ENCODE data around the gene IL1F10.
A peak's percentile ranks its signal among the peaks of the same experiment; 100 is the strongest.
"Not testable (repeated sequence)": the region's sequence is repeated elsewhere in the genome, so short reads cannot be mapped to it uniquely, and the experiment has no call there.

Gene IL1F10

DNA sequence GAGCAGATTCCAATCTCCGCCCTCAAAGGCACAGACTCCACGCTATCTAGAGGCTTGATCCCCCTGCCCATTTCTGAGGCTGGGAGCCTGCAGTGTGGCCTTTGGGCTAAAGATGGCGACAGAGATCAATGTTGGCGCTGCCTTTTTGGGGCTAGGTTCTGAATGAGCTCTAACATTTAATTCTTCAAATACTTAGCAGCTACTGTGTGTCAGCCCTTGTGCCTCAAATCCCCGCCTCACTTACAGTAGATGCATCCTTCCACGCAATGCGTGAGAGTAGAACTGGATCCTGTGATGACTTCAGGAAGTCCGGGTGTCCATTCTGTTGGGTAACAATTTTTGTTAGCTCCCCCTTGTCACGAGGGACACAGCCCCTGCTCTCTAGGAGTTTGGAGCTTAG is 12.4 kb downstream of the IL1F10 start:
- no peak overlapping the region for H3K4me3 Mint-ChIP-seq
- peak; percentile 67 for DNase-seq
- CTCF ChIA-PET: interaction anchor here (0.7 to 13.2 kb wide), 38 partner anchors 9 to 310 kb away, joined by 3 to 226 read pairs (median 5); partner anchors contain the start of genes IL1F10, IL36B and PSD4
- peaks cover 40% of the 10 kb centered on the region for H3K27me3 Mint-ChIP-seq
- H3K36me3 Mint-ChIP-seq: no peaks in the 10 kb centered on the region
- H3K4me1 Mint-ChIP-seq: peaks cover 1% of the 10 kb centered on the region
- H3K9me3 Mint-ChIP-seq: no peaks in the 10 kb centered on the region
- no peak overlapping the region for H3K27ac Mint-ChIP-seq

GRCh38 chr2:113081488-113082210 is 13.9 kb downstream of the IL1F10 start:
- Mint-ChIP-seq H3K4me3 (no peak overlapping the region), H3K36me3 (no peaks in the 10 kb centered on the region), H3K9me3 (no peaks in the 10 kb centered on the region), H3K4me1 (no peaks in the 10 kb centered on the region), H3K27ac (no peak overlapping the region), H3K27me3 (peaks cover 43% of the 10 kb centered on the region)
- DNase-seq: no peak
- CTCF ChIA-PET: interaction anchor here (1.0 to 13.2 kb wide), 9 partner anchors 7 to 167 kb away, joined by 3 to 226 read pairs (median 12); no protein-coding TSS in a partner anchor

- no peak overlapping the region for H3K4me3 Mint-ChIP-seq
- no peaks in the 10 kb centered on the region for H3K9me3 Mint-ChIP-seq
- H3K4me1 Mint-ChIP-seq: no peaks in the 10 kb centered on the region
- no peaks in the 10 kb centered on the region for H3K36me3 Mint-ChIP-seq
- no peak for DNase-seq
- CTCF ChIA-PET: interaction anchor here (0.7 to 13.2 kb wide), 7 partner anchors 54 to 169 kb away, joined by 3 to 226 read pairs (median 4); no protein-coding TSS in a partner anchor
- no peak overlapping the region for H3K27ac Mint-ChIP-seq
- peaks cover 31% of the 10 kb centered on the region for H3K27me3 Mint-ChIP-seq
These were observed 15.5 kb downstream of the IL1F10 start for GRCh38 chr2:113083296-113083695.

- no peak for DNase-seq
- H3K9me3 Mint-ChIP-seq: no peaks in the 10 kb centered on the region
- peaks cover 31% of the 10 kb centered on the region for H3K27me3 Mint-ChIP-seq
- H3K4me3 Mint-ChIP-seq: no peak overlapping the region
- no peaks in the 10 kb centered on the region for H3K36me3 Mint-ChIP-seq
- H3K27ac Mint-ChIP-seq: no peak overlapping the region
- CTCF ChIA-PET: interaction anchor here (0.6 to 13.2 kb wide), 13 partner anchors 9 to 306 kb away, joined by 3 to 226 read pairs (median 4); no protein-coding TSS in a partner anchor
- H3K4me1 Mint-ChIP-seq: no peaks in the 10 kb centered on the region
These were observed 16.7 kb downstream of the IL1F10 start for GRCh38 chr2:113084249-113085000.

- H3K27me3 Mint-ChIP-seq: peaks cover 24% of the 10 kb centered on the region
- CTCF ChIA-PET: interaction anchor here (0.6 to 13.2 kb wide), 10 partner anchors 43 to 305 kb away, joined by 3 to 226 read pairs (median 3); no protein-coding TSS in a partner anchor
- no peak for DNase-seq
- no peak overlapping the region for H3K4me3 Mint-ChIP-seq
- no peaks in the 10 kb centered on the region for H3K4me1 Mint-ChIP-seq
- no peak overlapping the region for H3K27ac Mint-ChIP-seq
- no peaks in the 10 kb centered on the region for H3K9me3 Mint-ChIP-seq
- H3K36me3 Mint-ChIP-seq: no peaks in the 10 kb centered on the region
These were observed 17.8 kb downstream of the IL1F10 start for GRCh38 chr2:113085542-113085941.

DNA sequence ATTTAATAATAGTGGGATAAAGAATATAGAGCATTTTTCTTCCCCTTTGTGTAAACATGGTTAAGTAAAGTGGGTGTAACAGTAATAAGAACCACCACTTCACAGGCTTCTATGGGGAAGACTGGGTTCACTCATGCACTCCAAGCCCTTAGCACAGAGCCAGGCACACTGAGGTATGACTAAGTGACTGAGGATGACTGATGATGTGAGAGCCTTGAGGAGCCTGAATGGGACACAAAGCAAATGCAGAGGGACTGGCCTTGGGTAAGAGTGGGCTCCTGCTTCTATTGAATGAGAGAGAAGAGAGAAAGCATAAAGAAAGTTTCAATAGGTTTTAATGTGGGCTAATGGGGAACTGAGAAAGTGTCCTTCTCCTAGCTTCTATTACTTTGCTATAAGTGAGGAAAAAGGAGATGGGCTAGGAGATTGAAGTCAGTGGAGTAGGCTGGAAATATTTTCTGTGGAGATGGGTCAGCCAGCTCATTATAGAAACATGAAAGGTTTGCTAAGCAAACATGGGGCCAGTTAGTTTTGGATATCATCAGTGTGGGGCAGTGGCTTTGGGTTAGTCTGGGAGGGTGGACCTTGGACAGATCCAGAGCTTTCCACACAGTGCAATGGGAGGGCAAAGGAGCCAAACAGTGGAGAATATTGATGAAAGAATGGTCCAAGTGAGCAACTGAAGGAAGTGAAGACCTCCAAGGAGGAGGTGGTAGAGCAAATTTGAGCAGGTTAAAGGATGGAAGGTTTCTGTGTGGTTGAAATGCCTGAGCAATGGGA is 20.6 kb downstream of the IL1F10 start:
- CTCF ChIA-PET: interaction anchor here (0.9 to 3.5 kb wide), 4 partner anchors 8 to 160 kb away, joined by 3 to 12 read pairs (median 6); no protein-coding TSS in a partner anchor
- Mint-ChIP-seq H3K4me3 (no peak overlapping the region), H3K36me3 (no peaks in the 10 kb centered on the region), H3K9me3 (no peaks in the 10 kb centered on the region), H3K4me1 (no peaks in the 10 kb centered on the region), H3K27me3 (peaks cover 10% of the 10 kb centered on the region), H3K27ac (no peak overlapping the region)
- no peak for DNase-seq

DNA sequence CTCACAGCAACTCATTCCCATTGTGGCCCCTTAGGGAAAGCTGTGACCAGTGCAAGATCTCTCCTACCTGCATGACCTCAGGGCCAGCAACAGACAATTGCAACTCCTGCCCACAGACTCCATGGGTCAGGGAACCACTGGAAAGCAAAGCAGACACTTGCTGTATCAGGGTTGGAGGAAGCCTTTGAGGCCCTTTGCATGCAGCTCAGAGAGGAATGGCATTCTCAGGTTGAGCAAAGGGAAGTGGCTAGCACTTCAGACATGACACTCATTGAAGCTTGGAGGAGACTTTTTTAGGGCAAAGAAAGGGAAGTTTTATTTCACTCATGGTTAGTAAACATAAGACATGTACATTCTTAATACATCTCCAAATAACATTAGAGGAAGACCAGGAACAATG is 22.1 kb downstream of the IL1F10 start:
- no peak overlapping the region for H3K4me3 Mint-ChIP-seq
- no peaks in the 10 kb centered on the region for H3K9me3 Mint-ChIP-seq
- DNase-seq: no peak
- peaks cover 6% of the 10 kb centered on the region for H3K27me3 Mint-ChIP-seq
- CTCF ChIA-PET: interaction anchor here (1.1 to 3.5 kb wide), 6 partner anchors 8 to 108 kb away, joined by 3 to 12 read pairs (median 4); no protein-coding TSS in a partner anchor
- no peak overlapping the region for H3K27ac Mint-ChIP-seq
- H3K4me1 Mint-ChIP-seq: no peaks in the 10 kb centered on the region
- no peaks in the 10 kb centered on the region for H3K36me3 Mint-ChIP-seq

DNA sequence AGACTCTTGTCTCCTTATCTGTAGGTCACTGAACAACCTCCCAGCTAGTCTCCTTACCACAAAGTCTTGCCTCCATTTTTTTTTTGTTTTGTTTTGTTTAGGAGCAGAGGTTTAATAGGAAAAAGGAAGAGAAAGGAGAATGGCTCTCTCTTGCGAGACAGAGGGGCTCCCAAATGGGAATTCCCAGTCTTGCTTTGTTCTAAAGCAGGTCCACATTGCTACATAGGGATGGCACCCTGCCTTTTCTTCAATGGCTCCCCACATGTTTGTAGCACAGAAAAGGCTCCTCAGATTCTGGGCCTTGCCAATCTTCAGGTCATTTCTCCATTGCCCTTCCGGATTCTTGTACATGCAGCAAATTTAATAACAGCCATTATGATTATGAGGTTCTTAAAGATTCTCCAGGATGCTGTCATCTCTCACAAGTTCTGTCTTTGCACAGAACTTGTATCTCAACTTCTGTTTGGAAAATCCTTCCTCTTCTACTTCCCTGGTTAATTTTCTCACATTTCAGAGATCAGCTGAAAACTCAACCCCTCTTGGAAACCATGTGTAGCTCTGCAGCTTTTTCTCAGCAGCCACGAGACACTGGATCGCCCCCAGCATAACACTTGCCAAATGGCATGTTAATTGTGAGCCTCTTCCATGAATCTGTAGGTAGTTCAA is 23.6 kb downstream of the IL1F10 start:
- no peaks in the 10 kb centered on the region for H3K4me1 Mint-ChIP-seq
- DNase-seq: no peak
- no peak overlapping the region for H3K27ac Mint-ChIP-seq
- H3K36me3 Mint-ChIP-seq: no peaks in the 10 kb centered on the region
- CTCF ChIA-PET: interaction anchor here (1.3 to 3.5 kb wide), 2 partner anchors 45 to 47 kb away, joined by 3 to 9 read pairs; no protein-coding TSS in a partner anchor
- H3K9me3 Mint-ChIP-seq: peaks cover 3% of the 10 kb centered on the region
- H3K4me3 Mint-ChIP-seq: no peak overlapping the region
- H3K27me3 Mint-ChIP-seq: no peaks in the 10 kb centered on the region

DNA sequence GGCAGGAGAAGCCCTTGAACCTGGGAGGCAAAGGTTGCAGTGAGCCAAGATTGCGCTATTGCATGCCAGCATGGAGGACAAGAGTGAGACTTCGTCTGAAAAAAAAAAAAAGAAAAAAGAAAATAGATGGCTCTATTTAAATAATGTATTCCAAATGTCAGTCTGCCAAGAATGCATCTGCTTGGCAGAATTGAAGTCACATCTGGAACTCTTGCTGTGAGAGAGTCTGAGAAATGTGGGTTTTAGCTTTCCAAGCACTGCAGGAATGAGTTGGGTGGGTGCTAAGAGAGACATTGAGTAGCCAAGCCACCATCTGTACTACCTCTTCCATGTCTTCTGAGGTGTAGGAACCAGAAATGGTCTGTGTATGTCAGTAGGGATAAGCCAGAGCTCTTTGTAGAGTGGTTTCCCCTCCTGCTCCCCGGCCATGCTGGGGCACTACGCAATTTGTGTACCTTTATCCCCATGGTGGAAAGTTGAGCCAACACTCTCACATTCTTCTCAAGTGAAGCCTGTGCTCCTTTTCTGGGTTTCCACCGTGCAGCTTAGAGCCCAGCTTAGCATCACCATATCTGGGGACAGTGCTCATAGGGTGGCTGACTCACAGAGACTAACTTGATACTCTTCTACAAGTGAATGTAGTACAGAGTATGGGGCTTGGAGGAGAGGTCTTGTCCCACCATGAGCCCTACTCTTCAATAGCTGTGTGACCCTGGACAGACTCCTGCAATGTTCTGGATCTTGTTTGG is 25.3 kb downstream of the IL1F10 start:
- Mint-ChIP-seq H3K9me3 (peaks cover 16% of the 10 kb centered on the region), H3K36me3 (peaks cover 7% of the 10 kb centered on the region), H3K4me3 (no peak overlapping the region), H3K4me1 (peaks cover 13% of the 10 kb centered on the region), H3K27me3 (no peaks in the 10 kb centered on the region), H3K27ac (no peak overlapping the region)
- no peak for DNase-seq
- CTCF ChIA-PET: interaction anchor here (1.0 to 1.4 kb wide), 2 partner anchors 44 to 45 kb away, joined by 3 to 5 read pairs; no protein-coding TSS in a partner anchor

- H3K4me1 Mint-ChIP-seq: peaks cover 19% of the 10 kb centered on the region
- no peak overlapping the region for H3K4me3 Mint-ChIP-seq
- no peak for DNase-seq
- peaks cover 8% of the 10 kb centered on the region for H3K36me3 Mint-ChIP-seq
- CTCF ChIA-PET: interaction anchor here (1.4 kb wide), 1 partner anchor 43 kb away, joined by 5 read pairs; no protein-coding TSS in a partner anchor
- peaks cover 16% of the 10 kb centered on the region for H3K9me3 Mint-ChIP-seq
- no peaks in the 10 kb centered on the region for H3K27me3 Mint-ChIP-seq
- no peak overlapping the region for H3K27ac Mint-ChIP-seq
These were observed 25.8 kb downstream of the IL1F10 start for GRCh38 chr2:113093613-113093977.

- CTCF ChIA-PET: interaction anchor here (1.2 kb wide), 1 partner anchor 16 kb away, joined by 3 read pairs; no protein-coding TSS in a partner anchor
- not testable (repeated sequence) for H3K4me3 Mint-ChIP-seq
These were observed 28.5 kb downstream of the IL1F10 start for GRCh38 chr2:113096306-113096705.

GRCh38 chr2:113096842-113097618 is 29.3 kb downstream of the IL1F10 start:
- DNase-seq, H3K36me3 Mint-ChIP-seq, H3K27ac Mint-ChIP-seq, H3K27me3 Mint-ChIP-seq: not testable (repeated sequence)
- H3K4me1 Mint-ChIP-seq: peaks cover 24% of the 10 kb centered on the region
- peaks cover 16% of the 10 kb centered on the region for H3K9me3 Mint-ChIP-seq
- H3K4me3 Mint-ChIP-seq: peak overlapping the region; percentile 45
- CTCF ChIA-PET: interaction anchor here (0.8 to 1.3 kb wide), 3 partner anchors 17 to 311 kb away, joined by 3 to 5 read pairs (median 3); no protein-coding TSS in a partner anchor

More at GRCh38 chr2:113096306-113096705, 28.5 kb downstream of the IL1F10 start:
- peaks cover 16% of the 10 kb centered on the region for H3K9me3 Mint-ChIP-seq
- H3K4me1 Mint-ChIP-seq: peaks cover 22% of the 10 kb centered on the region
- not testable (repeated sequence) for H3K27me3 Mint-ChIP-seq, H3K36me3 Mint-ChIP-seq, H3K27ac Mint-ChIP-seq, DNase-seq
